ENCODE results near the gene RGS16. TPM values are rescaled to one million over a fixed set of nuclear protein-coding genes. Genes with fewer than 3 reads are reported as not detected.

Gene RGS16
- total and polyA plus RNA-seq, 12 donors = 0.36 to 7.8 (median 3.7) TPM

GRCh38 chr1:182624577-182624976, 20.4 kb upstream of the RGS16 start:
- Histone ChIP-seq H3K27ac (no peak overlapping the region), H3K4me3 (no peak overlapping the region), H3K27me3 (no peaks in the 10 kb centered on the region), H3K4me1 (replicated peaks in 1 of 2) (no peaks in the 10 kb centered on the region), H3K9me3 (replicated peaks in 1 of 3) (no peaks in the 10 kb centered on the region), H3K36me3 (replicated peaks in 1 of 2) (no peaks in the 10 kb centered on the region)
- intact Hi-C loops (cut with DNase I) = no loop called here
- no peak for DNase-seq
- TF ChIP-seq POLR2A (IDR thresholded peaks at IDR 0.05) (no peak), CTCF (IDR thresholded peaks at IDR 0.05) (no peak)
- WGBS, 4 donors = 32 to 44% (median 35%) methylated on average over 1 of the region's 1 CpG

- intact Hi-C loops (cut with DNase I) = no loop called here
- no peak for DNase-seq
- no peak overlapping the region for H3K4me3 ChIP-seq
- H3K4me1 ChIP-seq (replicated peaks in 1 of 2) = no peaks in the 10 kb centered on the region
- no peaks in the 10 kb centered on the region for H3K27me3 ChIP-seq
- TF ChIP-seq CTCF (IDR thresholded peaks at IDR 0.05) (no peak), POLR2A (IDR thresholded peaks at IDR 0.05) (no peak)
- 62 to 74% (median 64%) methylated on average over 6 of the region's 6 CpGs for WGBS, 4 donors
- no peaks in the 10 kb centered on the region for H3K36me3 ChIP-seq (replicated peaks in 1 of 2)
- no peaks in the 10 kb centered on the region for H3K9me3 ChIP-seq (replicated peaks in 1 of 3)
- H3K27ac ChIP-seq = no peak overlapping the region
Observed at GRCh38 chr1:182622901-182623528, 18.8 kb upstream of the RGS16 start.

- WGBS, 4 donors = 88 to 95% (median 93%) methylated on average over 2 of the region's 2 CpGs
- intact Hi-C loops (cut with DNase I) = no loop called here
- no peaks in the 10 kb centered on the region for H3K27me3 ChIP-seq
Observed at GRCh38 chr1:182621906-182622305, 17.7 kb upstream of the RGS16 start.

GRCh38 chr1:182620924-182621585, 16.9 kb upstream of the RGS16 start:
- intact Hi-C loops (cut with DNase I) = no loop called here
- Histone ChIP-seq H3K27ac (no peak overlapping the region), H3K4me1 (replicated peaks in 1 of 2) (peaks cover 0 to 5% of the 10 kb centered on the region in 2 donors), H3K27me3 (no peaks in the 10 kb centered on the region), H3K4me3 (no peak overlapping the region), H3K9me3 (replicated peaks in 1 of 3) (no peaks in the 10 kb centered on the region), H3K36me3 (replicated peaks in 1 of 2) (no peaks in the 10 kb centered on the region)
- no peak for DNase-seq
- no peak for TF ChIP-seq POLR2A (IDR thresholded peaks at IDR 0.05)
- no peak for TF ChIP-seq CTCF (IDR thresholded peaks at IDR 0.05)

More at GRCh38 chr1:182621906-182622305, 17.7 kb upstream of the RGS16 start:
- Histone ChIP-seq H3K27ac (no peak overlapping the region), H3K36me3 (replicated peaks in 1 of 2) (no peaks in the 10 kb centered on the region), H3K9me3 (replicated peaks in 1 of 3) (no peaks in the 10 kb centered on the region), H3K4me3 (no peak overlapping the region), H3K4me1 (replicated peaks in 1 of 2) (no peaks in the 10 kb centered on the region)
- no peak for DNase-seq
- TF ChIP-seq POLR2A (IDR thresholded peaks at IDR 0.05) = no peak
- TF ChIP-seq CTCF (IDR thresholded peaks at IDR 0.05) = no peak
